SK-N-MC (cell line): ENCODE measurements around the gene NPTX1.

Experiments
- EZH2 ChIP-seq: fragments of 200-600 bp; sonication (generic); IDR thresholded peaks from one replicate; pipeline ENCODE4 v1.6.1; 2017; ENCODE audit warnings: antibody characterized with exemption
- FOXP2 ChIP-seq: optimal IDR thresholded peaks from 2 replicates; pipeline ENCODE3; 2011; ENCODE audit warnings: mild to moderate bottlenecking, moderate library complexity; ENCODE audit not compliant: insufficient read depth; ENCODE audit errors: extremely low read length, control extremely low read depth
- POLR2AphosphoS5 ChIP-seq: IDR thresholded peaks from 2 replicates; pipeline ENCODE4 v1.6.1; 2012; ENCODE audit warnings: mild to moderate bottlenecking, low read depth, low read length, borderline replicate concordance

GRCh38 chr17:80517641-80518040, 41.2 kb upstream of the NPTX1 start:
- no peak for TF ChIP-seq POLR2AphosphoS5
- TF ChIP-seq EZH2 = no peak
- no peak for TF ChIP-seq FOXP2
